Transverse colon (tissue), 4 donors: ENCODE data around the gene KRT14. TPM values are rescaled to one million over a fixed set of nuclear protein-coding genes. Genes with fewer than 3 reads are reported as not detected.

Experiments used
- DNase-seq: peaks from one replicate; pipeline ENCODE4 v3.0.0-alpha.2; 2019
- H3K27ac ChIP-seq, 4 donors: fragments of 200-600 bp; sonication (generic); 2 replicates each; pipeline ENCODE4 v1.5.1; 2016 to 2018; ENCODE audit warnings: inconsistent platforms in 4 of 4
- H3K27me3 ChIP-seq: fragments of 200-600 bp; sonication (generic); 2 replicates; pipeline ENCODE4 v1.5.1; 2017; ENCODE audit warnings: inconsistent platforms
- H3K36me3 ChIP-seq, 4 donors: fragments of 200-600 bp; sonication (generic); 2 replicates each; pipeline ENCODE4 v1.5.1; 2017 to 2019; ENCODE audit warnings: inconsistent platforms in 4 of 4
- H3K4me1 ChIP-seq, 4 donors: fragments of 200-600 bp; sonication (generic); 2 replicates each; pipeline ENCODE4 v1.5.1; 2017 to 2020; ENCODE audit warnings: inconsistent platforms in 4 of 4
- H3K4me3 ChIP-seq, 4 donors: fragments of 200-600 bp; sonication (generic); 1 replicate in 1 of 4; 2 replicates in 3 of 4; pipeline versions ENCODE4 v1.5.1 to v1.6.1; 2017 to 2019; ENCODE audit warnings: inconsistent platforms in 4 of 4
- H3K9me3 ChIP-seq, 2 donors: fragments of 200-600 bp; sonication (generic); 2 replicates each; pipeline ENCODE4 v1.5.1; 2017 to 2019; ENCODE audit warnings: inconsistent platforms in 2 of 2
- EP300 ChIP-seq: sonication (generic); formaldehyde crosslinking; IDR thresholded peaks from one replicate; pipeline ENCODE4 v1.6.1; 2017; ENCODE audit warnings: antibody characterized with exemption, low read depth
- POLR2A ChIP-seq: fragments of 450-650 bp; IDR thresholded peaks from one replicate; pipeline ENCODE4 v1.6.1; 2016; ENCODE audit warnings: antibody characterized with exemption, mild to moderate bottlenecking, moderate library complexity
- POLR2AphosphoS5 ChIP-seq, 3 donors: sonication (generic); formaldehyde crosslinking; IDR thresholded peaks; one replicate each; pipeline ENCODE4 v1.6.1; 2016; ENCODE audit warnings: antibody characterized with exemption in 3 of 3
- WGBS, 2 donors: methylation state at CpG; one replicate each; pipeline ENCODE4 v1.1.5; 2018; ENCODE audit warnings: low coverage in 1 of 2; 5-methylcytosine and 5-hydroxymethylcytosine counted together
- in situ Hi-C, 4 donors: fragments of 200-750 bp; cut with MboI; loops; one replicate each; pipeline versions ENCODE4 v1.15.0 to v1.15.1; 2017; ENCODE audit warnings: low sequenced_read_pairs in 3 of 4, low pct_ligation_motif_present in 1 of 4, low pct_unique_long_range_greater_than_20kb in 1 of 4
- intact Hi-C: fragments of 100-400 bp; cut with DNase I; formaldehyde crosslinking; loops from one replicate; pipeline ENCODE4 v1.15.1; 2023; ENCODE audit warnings: low total_unique reads
- total RNA-seq, 4 donors: library from RNA; depleted of rRNA; stranded (reverse); fragments of >200 nt; gene quantifications; one replicate each; pipeline ENCODE4 v1.1.0, GENCODE V29; 2016
- TF ChIP-seq, protein P1 (sequence below), 5 experiments: fragments of 200-600 bp in 3 of 5; fragments of 450-650 bp in 2 of 5; sonication (generic) in 3 of 5; IDR thresholded peaks; 1 replicate in 2 of 5; 2 replicates in 3 of 5; pipeline ENCODE4 v1.5.1; 2016 to 2017; ENCODE audit warnings: antibody characterized with exemption in 5 of 5, inconsistent platforms in 3 of 5, mild to moderate bottlenecking in 2 of 5, moderate library complexity in 1 of 5

The KRT14 gene
- total RNA-seq, 4 donors from 2014 or later, result 0.32 to 0.68 TPM; not detected in 2

DNA sequence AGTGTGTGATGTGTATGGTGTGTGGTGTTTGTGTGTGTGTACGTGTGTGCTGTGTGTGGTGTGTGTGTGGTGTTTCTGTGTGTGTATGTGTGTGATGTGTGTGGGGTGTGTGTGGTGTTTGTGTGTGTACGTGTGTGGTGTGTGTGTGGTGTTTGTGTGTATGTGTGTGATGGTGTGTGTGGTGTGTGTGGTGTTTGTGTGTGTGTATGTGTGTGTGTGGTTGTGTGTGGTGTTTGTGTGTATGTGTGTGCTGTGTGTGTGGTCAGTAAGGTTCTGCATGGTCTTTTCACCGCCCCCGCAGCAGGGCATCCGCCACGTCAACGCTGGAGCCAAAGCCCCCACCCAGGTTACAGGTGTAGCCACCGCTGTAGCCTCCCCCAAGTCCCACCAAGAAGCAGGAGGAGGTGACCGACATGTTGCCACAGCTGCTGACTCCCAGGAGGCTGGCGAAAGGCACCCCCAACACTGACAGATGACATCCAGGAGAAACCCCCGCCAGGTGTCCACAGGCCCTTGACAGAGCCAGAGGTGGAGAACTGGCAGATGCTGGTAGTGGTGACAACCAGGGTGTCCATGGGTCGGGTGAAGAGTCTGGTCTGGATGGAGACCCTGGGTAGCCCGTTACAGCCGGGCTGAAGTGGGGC, 47.0 kb upstream of the KRT14 start:
- DNase-seq, result no peak
- Histone ChIP-seq H3K9me3 (no peaks in the 10 kb centered on the region), H3K27me3 (no peaks in the 10 kb centered on the region), H3K4me1 (peaks cover 0 to 8% (median 0%) of the 10 kb centered on the region in 4 donors), H3K4me3 (no peak overlapping the region), H3K27ac (no peak overlapping the region), H3K36me3 (no peaks in the 10 kb centered on the region)
- intact Hi-C loops, result loop anchor here (10.0 kb wide), 1 partner anchor 719 kb away; no protein-coding TSS in a partner anchor
- WGBS, 2 donors, result 88% methylated on average over 14 of the region's 14 CpGs; no CpG with 5 or more reads in 1 of the 2 donors
- in situ Hi-C loops, result loop anchor here in 1 of 4 donors (25.0 kb wide), 1 partner anchor 721 kb away; no protein-coding TSS in a partner anchor
- TF ChIP-seq, protein P1, sequence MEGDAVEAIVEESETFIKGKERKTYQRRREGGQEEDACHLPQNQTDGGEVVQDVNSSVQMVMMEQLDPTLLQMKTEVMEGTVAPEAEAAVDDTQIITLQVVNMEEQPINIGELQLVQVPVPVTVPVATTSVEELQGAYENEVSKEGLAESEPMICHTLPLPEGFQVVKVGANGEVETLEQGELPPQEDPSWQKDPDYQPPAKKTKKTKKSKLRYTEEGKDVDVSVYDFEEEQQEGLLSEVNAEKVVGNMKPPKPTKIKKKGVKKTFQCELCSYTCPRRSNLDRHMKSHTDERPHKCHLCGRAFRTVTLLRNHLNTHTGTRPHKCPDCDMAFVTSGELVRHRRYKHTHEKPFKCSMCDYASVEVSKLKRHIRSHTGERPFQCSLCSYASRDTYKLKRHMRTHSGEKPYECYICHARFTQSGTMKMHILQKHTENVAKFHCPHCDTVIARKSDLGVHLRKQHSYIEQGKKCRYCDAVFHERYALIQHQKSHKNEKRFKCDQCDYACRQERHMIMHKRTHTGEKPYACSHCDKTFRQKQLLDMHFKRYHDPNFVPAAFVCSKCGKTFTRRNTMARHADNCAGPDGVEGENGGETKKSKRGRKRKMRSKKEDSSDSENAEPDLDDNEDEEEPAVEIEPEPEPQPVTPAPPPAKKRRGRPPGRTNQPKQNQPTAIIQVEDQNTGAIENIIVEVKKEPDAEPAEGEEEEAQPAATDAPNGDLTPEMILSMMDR (IDR thresholded peaks at IDR 0.05), result no peak
- TF ChIP-seq POLR2A (no peak), EP300 (no peak), POLR2AphosphoS5 (IDR thresholded peaks at IDR 0.05) (no peak)

DNA sequence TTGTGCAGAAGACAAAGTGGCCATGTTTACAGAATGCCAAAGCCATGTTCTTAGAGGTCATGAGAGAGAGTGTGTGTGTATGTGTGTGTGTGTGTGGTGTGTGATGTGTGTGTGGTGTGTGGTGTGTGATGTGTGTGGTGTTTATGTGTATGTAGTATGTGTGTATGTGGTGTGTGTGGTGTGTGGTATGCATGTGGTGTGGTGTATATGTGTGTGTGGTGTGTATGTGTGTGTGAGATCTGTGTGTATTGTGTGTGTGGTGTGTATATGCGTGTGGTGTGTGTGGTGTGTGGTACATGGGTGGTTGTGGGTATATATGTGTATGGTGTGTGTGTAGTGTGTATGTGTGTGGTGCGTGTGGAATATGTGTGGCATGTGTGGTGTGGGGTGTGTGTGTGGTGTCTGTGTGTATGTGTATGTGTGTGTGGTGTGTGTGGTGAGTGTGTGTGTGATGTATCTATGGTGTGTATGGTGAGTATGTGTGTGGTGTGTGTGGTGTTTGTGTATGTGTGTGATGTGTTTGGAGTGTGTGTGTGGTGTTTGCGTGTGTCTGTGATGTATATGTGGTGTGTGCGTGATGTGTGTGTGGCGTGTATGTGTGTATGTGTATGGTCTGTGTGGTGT, 45.9 kb upstream of the KRT14 start:
- no peaks in the 10 kb centered on the region for H3K27me3 ChIP-seq
- no peaks in the 10 kb centered on the region for H3K36me3 ChIP-seq
- WGBS, 2 donors, result 67 to 69% methylated on average over 3 to 5 of the region's 5 CpGs
- peaks cover 0 to 8% (median 0%) of the 10 kb centered on the region in 4 donors for H3K4me1 ChIP-seq
- in situ Hi-C loops (loop anchor here in 1 of 4 donors (25.0 kb wide), 1 partner anchor 720 kb away; no protein-coding TSS in a partner anchor), intact Hi-C loops (loop anchor here (10.0 kb wide), 1 partner anchor 718 kb away; no protein-coding TSS in a partner anchor)
- DNase-seq, result no peak
- TF ChIP-seq, protein P1 (IDR thresholded peaks at IDR 0.05), result no peak
- TF ChIP-seq POLR2A (no peak), POLR2AphosphoS5 (IDR thresholded peaks at IDR 0.05) (no peak), EP300 (no peak)
- H3K4me3 ChIP-seq, result no peak overlapping the region
- H3K27ac ChIP-seq, result no peak overlapping the region
- H3K9me3 ChIP-seq, result no peaks in the 10 kb centered on the region

DNA sequence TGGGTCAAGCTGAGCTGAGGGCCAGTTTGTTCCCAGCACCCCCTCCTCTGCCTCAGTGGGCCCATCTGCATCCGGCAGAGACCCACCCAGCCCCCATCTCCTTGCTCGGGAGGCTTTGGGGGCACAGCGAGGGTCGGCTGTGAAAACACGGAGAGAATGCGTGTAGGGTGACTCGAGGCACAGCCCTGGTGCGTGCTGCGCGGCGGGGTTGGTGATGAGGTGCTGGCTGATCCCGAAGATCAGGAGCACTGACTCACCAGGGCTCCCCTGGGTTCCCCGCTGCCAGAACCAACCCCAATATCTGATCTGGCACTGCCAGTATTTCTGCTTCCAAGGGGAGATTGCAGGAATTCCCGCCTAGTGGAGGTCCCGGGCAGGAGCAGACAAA, 45.2 kb upstream of the KRT14 start:
- Histone ChIP-seq H3K27me3 (no peaks in the 10 kb centered on the region), H3K4me3 (no peak overlapping the region), H3K27ac (no peak overlapping the region), H3K9me3 (no peaks in the 10 kb centered on the region), H3K4me1 (peaks cover 0 to 8% (median 0%) of the 10 kb centered on the region in 4 donors), H3K36me3 (no peaks in the 10 kb centered on the region)
- intact Hi-C loops (loop anchor here (10.0 kb wide), 1 partner anchor 717 kb away; no protein-coding TSS in a partner anchor), in situ Hi-C loops (loop anchor here in 1 of 4 donors (25.0 kb wide), 1 partner anchor 720 kb away; no protein-coding TSS in a partner anchor)
- WGBS, 2 donors, result 90% methylated on average over 15 of the region's 15 CpGs; no CpG with 5 or more reads in 1 of the 2 donors
- no peak for DNase-seq
- no peak for TF ChIP-seq POLR2A
- TF ChIP-seq EP300, result no peak
- no peak for TF ChIP-seq POLR2AphosphoS5 (IDR thresholded peaks at IDR 0.05)
- TF ChIP-seq, protein P1 (IDR thresholded peaks at IDR 0.05), result no peak
